GM10266 (cell line): Measurements from ENCODE around the gene BCAS3.

Experiments
- DNase-seq: peaks from one replicate; pipeline ENCODE4 v3.0.0; 2012; ENCODE audit errors: extremely low spot score
- CTCF ChIP-seq: IDR thresholded peaks from 2 replicates; pipeline ENCODE4 v1.5.1; 2012; ENCODE audit warnings: mild to moderate bottlenecking, low read depth; ENCODE audit not compliant: control insufficient read depth, insufficient read depth; ENCODE audit errors: missing control alignments

BCAS3 gene

GRCh38 chr17:61318684-61319098 is 641.0 kb downstream of the BCAS3 start:
- no peak for DNase-seq
- TF ChIP-seq CTCF = no peak

- TF ChIP-seq CTCF = no peak
- DNase-seq = no peak
These were observed 643.7 kb downstream of the BCAS3 start for GRCh38 chr17:61321344-61321743.

GRCh38 chr17:61322325-61323002 is 644.8 kb downstream of the BCAS3 start:
- TF ChIP-seq CTCF = no peak
- DNase-seq = no peak

GRCh38 chr17:61323003-61323908 is 645.6 kb downstream of the BCAS3 start:
- TF ChIP-seq CTCF = no peak
- DNase-seq = no peak

- no peak for TF ChIP-seq CTCF
These were observed 646.5 kb downstream of the BCAS3 start for GRCh38 chr17:61323909-61324868.

GRCh38 chr17:61324950-61325349 is 647.3 kb downstream of the BCAS3 start:
- TF ChIP-seq CTCF = no peak
- no peak for DNase-seq

More at GRCh38 chr17:61323909-61324868, 646.5 kb downstream of the BCAS3 start:
- DNase-seq = no peak
